ENCODE data around the gene STXBP6.
A peak's percentile ranks its signal among the peaks of the same experiment; 100 is the strongest.

STXBP6 gene

GRCh38 chr14:25067600-25067999, 17.7 kb upstream of the STXBP6 start:
- Mint-ChIP-seq H3K27ac (no peak overlapping the region), H3K9me3 (no peaks in the 10 kb centered on the region), H3K36me3 (ENCODE audit: low read depth) (no peaks in the 10 kb centered on the region), H3K27me3 (peaks cover 7% of the 10 kb centered on the region), H3K4me3 (no peak overlapping the region), H3K4me1 (ENCODE audit: low read depth) (no peaks in the 10 kb centered on the region)

GRCh38 chr14:25062022-25062321, 12.0 kb upstream of the STXBP6 start:
- no peak overlapping the region for H3K27ac Mint-ChIP-seq
- H3K9me3 Mint-ChIP-seq, result no peaks in the 10 kb centered on the region
- peaks cover 16% of the 10 kb centered on the region for H3K27me3 Mint-ChIP-seq
- no peak overlapping the region for H3K4me3 Mint-ChIP-seq
- H3K4me1 Mint-ChIP-seq (ENCODE audit: low read depth), result no peaks in the 10 kb centered on the region
- H3K36me3 Mint-ChIP-seq (ENCODE audit: low read depth), result no peaks in the 10 kb centered on the region

GRCh38 chr14:25056688-25057078, 6.7 kb upstream of the STXBP6 start:
- Mint-ChIP-seq H3K27me3 (peaks cover 48% of the 10 kb centered on the region), H3K27ac (no peak overlapping the region), H3K9me3 (no peaks in the 10 kb centered on the region), H3K36me3 (ENCODE audit: low read depth) (no peaks in the 10 kb centered on the region), H3K4me1 (ENCODE audit: low read depth) (no peaks in the 10 kb centered on the region), H3K4me3 (no peak overlapping the region)

- Mint-ChIP-seq H3K36me3 (ENCODE audit: low read depth) (no peaks in the 10 kb centered on the region), H3K4me1 (ENCODE audit: low read depth) (no peaks in the 10 kb centered on the region), H3K27me3 (peaks cover 53% of the 10 kb centered on the region), H3K9me3 (no peaks in the 10 kb centered on the region), H3K4me3 (no peak overlapping the region), H3K27ac (no peak overlapping the region)
These were observed 6.2 kb upstream of the STXBP6 start for GRCh38 chr14:25055992-25056687.

GRCh38 chr14:25055005-25055404, 5.1 kb upstream of the STXBP6 start:
- H3K27me3 Mint-ChIP-seq, result peaks cover 56% of the 10 kb centered on the region
- H3K4me1 Mint-ChIP-seq (ENCODE audit: low read depth), result peaks cover 4% of the 10 kb centered on the region
- no peak overlapping the region for H3K4me3 Mint-ChIP-seq
- no peaks in the 10 kb centered on the region for H3K36me3 Mint-ChIP-seq (ENCODE audit: low read depth)
- no peak overlapping the region for H3K27ac Mint-ChIP-seq
- H3K9me3 Mint-ChIP-seq, result no peaks in the 10 kb centered on the region

- peaks cover 10% of the 10 kb centered on the region for H3K4me1 Mint-ChIP-seq (ENCODE audit: low read depth)
- no peaks in the 10 kb centered on the region for H3K36me3 Mint-ChIP-seq (ENCODE audit: low read depth)
- H3K27me3 Mint-ChIP-seq, result peaks cover 57% of the 10 kb centered on the region
- no peak overlapping the region for H3K27ac Mint-ChIP-seq
- H3K4me3 Mint-ChIP-seq, result no peak overlapping the region
- H3K9me3 Mint-ChIP-seq, result no peaks in the 10 kb centered on the region
These were observed 3.6 kb upstream of the STXBP6 start for GRCh38 chr14:25053585-25053984.

GRCh38 chr14:25052921-25053320, 3.0 kb upstream of the STXBP6 start:
- no peaks in the 10 kb centered on the region for H3K9me3 Mint-ChIP-seq
- H3K27ac Mint-ChIP-seq, result no peak overlapping the region
- H3K4me3 Mint-ChIP-seq, result no peak overlapping the region
- no peaks in the 10 kb centered on the region for H3K36me3 Mint-ChIP-seq (ENCODE audit: low read depth)
- peaks cover 63% of the 10 kb centered on the region for H3K27me3 Mint-ChIP-seq
- H3K4me1 Mint-ChIP-seq (ENCODE audit: low read depth), result peaks cover 10% of the 10 kb centered on the region

- no peak overlapping the region for H3K27ac Mint-ChIP-seq
- peaks cover 10% of the 10 kb centered on the region for H3K4me1 Mint-ChIP-seq (ENCODE audit: low read depth)
- H3K27me3 Mint-ChIP-seq, result peaks cover 67% of the 10 kb centered on the region
- H3K36me3 Mint-ChIP-seq (ENCODE audit: low read depth), result no peaks in the 10 kb centered on the region
- no peak overlapping the region for H3K4me3 Mint-ChIP-seq
- no peaks in the 10 kb centered on the region for H3K9me3 Mint-ChIP-seq
These were observed 2.4 kb upstream of the STXBP6 start for GRCh38 chr14:25052385-25052784.

GRCh38 chr14:25050269-25051150, 563 bp upstream of the STXBP6 start:
- Mint-ChIP-seq H3K36me3 (ENCODE audit: low read depth) (no peaks in the 10 kb centered on the region), H3K4me3 (peak overlapping the region; percentile 66), H3K9me3 (no peaks in the 10 kb centered on the region), H3K4me1 (ENCODE audit: low read depth) (peaks cover 10% of the 10 kb centered on the region), H3K27ac (no peak overlapping the region), H3K27me3 (peaks cover 62% of the 10 kb centered on the region)

- Mint-ChIP-seq H3K27me3 (peaks cover 58% of the 10 kb centered on the region), H3K9me3 (no peaks in the 10 kb centered on the region), H3K4me1 (ENCODE audit: low read depth) (peaks cover 10% of the 10 kb centered on the region), H3K27ac (no peak overlapping the region), H3K4me3 (peak overlapping the region; percentile 47), H3K36me3 (ENCODE audit: low read depth) (no peaks in the 10 kb centered on the region)
These were observed 817 bp downstream of the STXBP6 start for GRCh38 chr14:25049093-25049567.

- H3K9me3 Mint-ChIP-seq, result no peaks in the 10 kb centered on the region
- H3K27ac Mint-ChIP-seq, result no peak overlapping the region
- peaks cover 10% of the 10 kb centered on the region for H3K4me1 Mint-ChIP-seq (ENCODE audit: low read depth)
- no peaks in the 10 kb centered on the region for H3K36me3 Mint-ChIP-seq (ENCODE audit: low read depth)
- peaks cover 55% of the 10 kb centered on the region for H3K27me3 Mint-ChIP-seq
- peak overlapping the region; percentile 47 for H3K4me3 Mint-ChIP-seq
These were observed 1.6 kb downstream of the STXBP6 start for GRCh38 chr14:25048170-25049016.

- Mint-ChIP-seq H3K27ac (no peak overlapping the region), H3K9me3 (no peaks in the 10 kb centered on the region), H3K4me3 (no peak overlapping the region), H3K4me1 (ENCODE audit: low read depth) (peaks cover 10% of the 10 kb centered on the region), H3K36me3 (ENCODE audit: low read depth) (no peaks in the 10 kb centered on the region), H3K27me3 (peaks cover 43% of the 10 kb centered on the region)
These were observed 3.5 kb downstream of the STXBP6 start for GRCh38 chr14:25046301-25046943.

- Mint-ChIP-seq H3K36me3 (ENCODE audit: low read depth) (no peaks in the 10 kb centered on the region), H3K27ac (no peak overlapping the region), H3K4me1 (ENCODE audit: low read depth) (peaks cover 6% of the 10 kb centered on the region), H3K4me3 (no peak overlapping the region), H3K27me3 (peaks cover 30% of the 10 kb centered on the region), H3K9me3 (no peaks in the 10 kb centered on the region)
These were observed 5.7 kb downstream of the STXBP6 start for GRCh38 chr14:25044106-25044698.

All from stimulated activated naive CD8-positive, alpha-beta T cell treated with anti-CD3 and anti-CD28 coated beads, Interleukin-15, Interleukin-2, amounts not matched to agents 100 ng/mL and 50 ng/mL, for 24 hours (primary cell).